ENCODE results near the gene SCPEP1.

The SCPEP1 gene

GRCh38 chr17:57044976-57045867 lies 67.3 kb downstream of the SCPEP1 start:
- no peak for DNase-seq

- DNase-seq, result no peak
These were observed 68.2 kb downstream of the SCPEP1 start for GRCh38 chr17:57045868-57046704.

- no peak for DNase-seq
These were observed 68.8 kb downstream of the SCPEP1 start for GRCh38 chr17:57046749-57047148.

- no peak for DNase-seq
These were observed 70.2 kb downstream of the SCPEP1 start for GRCh38 chr17:57048096-57048495.

DNA sequence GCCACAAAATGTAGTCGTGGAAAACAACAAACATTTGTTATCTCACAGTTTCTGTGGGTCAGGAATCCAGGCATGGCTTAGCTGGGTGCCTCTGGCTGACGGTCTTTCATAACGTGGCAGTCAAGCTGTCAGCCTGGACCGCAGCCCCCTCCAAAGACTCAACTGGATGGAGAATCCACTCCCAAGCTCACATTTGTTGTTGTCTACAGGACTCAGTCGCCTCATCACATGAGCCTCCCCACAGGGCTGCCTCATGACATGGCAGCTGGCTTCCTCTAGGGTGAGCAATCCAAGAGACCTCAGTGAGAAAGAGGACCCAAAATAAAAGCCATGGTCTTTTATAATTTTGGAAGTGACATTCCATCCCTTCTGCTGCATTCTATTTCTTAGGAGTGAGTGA lies 72.4 kb downstream of the SCPEP1 start:
- no peak for DNase-seq

GRCh38 chr17:57051886-57052361 lies 74.0 kb downstream of the SCPEP1 start:
- DNase-seq, result no peak
